Neural crest cell (in vitro differentiated cells): ENCODE measurements around the gene ACVR1. TPM values are rescaled to one million over a fixed set of nuclear protein-coding genes. Genes with fewer than 3 reads are reported as not detected.

Experiments
- DNase-seq: peaks from one replicate; pipeline ENCODE4 v3.0.0; 2021; ENCODE audit warnings: low read depth, mixed read lengths, low spot score
- H3K27ac Mint-ChIP-seq: one replicate; pipeline ENCODE4 v1.8.0; 2021; ENCODE audit warnings: mild to moderate bottlenecking, mixed read lengths; ENCODE audit not compliant: unreplicated experiment
- H3K27me3 Mint-ChIP-seq: 2 replicates; pipeline ENCODE4 v1.8.0; 2021; ENCODE audit warnings: low read depth, mild to moderate bottlenecking, mixed read lengths
- H3K36me3 Mint-ChIP-seq: 2 replicates; pipeline ENCODE4 v1.8.0; 2021; ENCODE audit warnings: low read depth, mild to moderate bottlenecking, mixed read lengths
- H3K4me1 Mint-ChIP-seq: 2 replicates; pipeline ENCODE4 v1.8.0; 2021; ENCODE audit warnings: mixed read lengths
- H3K4me3 Mint-ChIP-seq: one replicate; pipeline ENCODE4 v1.8.0; 2021; ENCODE audit warnings: mild to moderate bottlenecking, mixed read lengths
- H3K9me3 Mint-ChIP-seq: 2 replicates; pipeline ENCODE4 v1.8.0; 2021; ENCODE audit warnings: mixed read lengths
- total RNA-seq: library from RNA; stranded (reverse); gene quantifications from 2 replicates; pipeline ENCODE4 v1.2.1, GENCODE V29; 2021
- TF ChIP-seq, protein P1 (sequence below): fragments of 200-600 bp; sonication (generic); conservative IDR thresholded peaks from 2 replicates; pipeline ENCODE4 v1.5.0; 2021; ENCODE audit warnings: antibody characterized with exemption, mild to moderate bottlenecking

The ACVR1 gene
- total RNA-seq, 1 donor from 2014 or later: 12.5 TPM

DNA sequence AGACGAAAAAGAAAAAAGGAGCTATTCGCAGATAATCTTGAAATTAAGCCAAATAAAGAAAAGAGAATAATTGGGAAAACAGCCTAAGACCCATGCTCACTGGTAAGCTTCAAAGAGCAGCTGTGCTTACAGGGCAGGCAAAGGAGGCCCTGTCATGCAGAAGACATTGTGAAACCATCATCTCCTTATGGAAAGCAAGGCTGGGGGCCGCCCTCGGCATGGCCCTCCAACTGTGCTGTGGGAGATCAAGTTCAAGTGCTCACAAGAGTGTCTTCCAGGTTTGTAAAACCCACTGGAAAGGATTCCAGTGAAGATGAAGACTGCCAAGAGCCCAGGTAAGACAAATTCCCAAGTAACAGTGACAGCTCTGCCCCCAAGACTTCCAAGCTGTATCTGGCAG is 32.2 kb downstream of the ACVR1 start:
- Mint-ChIP-seq H3K27me3 (no peaks in the 10 kb centered on the region), H3K27ac (no peak overlapping the region), H3K4me3 (no peak overlapping the region), H3K9me3 (no peaks in the 10 kb centered on the region), H3K4me1 (peaks cover 21% of the 10 kb centered on the region), H3K36me3 (peaks cover 3% of the 10 kb centered on the region)
- no peak for DNase-seq
- TF ChIP-seq, protein P1, sequence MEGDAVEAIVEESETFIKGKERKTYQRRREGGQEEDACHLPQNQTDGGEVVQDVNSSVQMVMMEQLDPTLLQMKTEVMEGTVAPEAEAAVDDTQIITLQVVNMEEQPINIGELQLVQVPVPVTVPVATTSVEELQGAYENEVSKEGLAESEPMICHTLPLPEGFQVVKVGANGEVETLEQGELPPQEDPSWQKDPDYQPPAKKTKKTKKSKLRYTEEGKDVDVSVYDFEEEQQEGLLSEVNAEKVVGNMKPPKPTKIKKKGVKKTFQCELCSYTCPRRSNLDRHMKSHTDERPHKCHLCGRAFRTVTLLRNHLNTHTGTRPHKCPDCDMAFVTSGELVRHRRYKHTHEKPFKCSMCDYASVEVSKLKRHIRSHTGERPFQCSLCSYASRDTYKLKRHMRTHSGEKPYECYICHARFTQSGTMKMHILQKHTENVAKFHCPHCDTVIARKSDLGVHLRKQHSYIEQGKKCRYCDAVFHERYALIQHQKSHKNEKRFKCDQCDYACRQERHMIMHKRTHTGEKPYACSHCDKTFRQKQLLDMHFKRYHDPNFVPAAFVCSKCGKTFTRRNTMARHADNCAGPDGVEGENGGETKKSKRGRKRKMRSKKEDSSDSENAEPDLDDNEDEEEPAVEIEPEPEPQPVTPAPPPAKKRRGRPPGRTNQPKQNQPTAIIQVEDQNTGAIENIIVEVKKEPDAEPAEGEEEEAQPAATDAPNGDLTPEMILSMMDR: no peak

DNA sequence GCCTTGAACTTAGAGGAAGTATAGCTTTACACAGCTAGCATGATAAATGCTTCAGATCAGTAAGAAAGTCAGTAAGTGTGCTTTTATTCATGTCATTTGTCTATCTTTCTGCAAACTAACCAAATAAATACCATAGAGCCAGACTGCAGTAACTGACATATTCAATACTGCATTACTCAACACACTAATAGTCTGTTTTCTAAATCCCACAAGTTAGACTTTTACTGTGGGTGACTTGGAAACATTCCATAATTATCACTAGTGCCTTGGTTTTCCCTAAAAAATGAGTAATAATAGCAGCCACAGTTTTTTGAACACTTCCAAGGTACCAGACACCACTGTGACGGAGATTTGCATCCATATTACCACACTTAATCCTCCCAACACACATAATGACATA is 33.0 kb downstream of the ACVR1 start:
- Mint-ChIP-seq H3K4me1 (peaks cover 30% of the 10 kb centered on the region), H3K27ac (no peak overlapping the region), H3K4me3 (no peak overlapping the region), H3K9me3 (no peaks in the 10 kb centered on the region), H3K27me3 (no peaks in the 10 kb centered on the region), H3K36me3 (peaks cover 3% of the 10 kb centered on the region)
- TF ChIP-seq, protein P1: no peak
- no peak for DNase-seq

DNA sequence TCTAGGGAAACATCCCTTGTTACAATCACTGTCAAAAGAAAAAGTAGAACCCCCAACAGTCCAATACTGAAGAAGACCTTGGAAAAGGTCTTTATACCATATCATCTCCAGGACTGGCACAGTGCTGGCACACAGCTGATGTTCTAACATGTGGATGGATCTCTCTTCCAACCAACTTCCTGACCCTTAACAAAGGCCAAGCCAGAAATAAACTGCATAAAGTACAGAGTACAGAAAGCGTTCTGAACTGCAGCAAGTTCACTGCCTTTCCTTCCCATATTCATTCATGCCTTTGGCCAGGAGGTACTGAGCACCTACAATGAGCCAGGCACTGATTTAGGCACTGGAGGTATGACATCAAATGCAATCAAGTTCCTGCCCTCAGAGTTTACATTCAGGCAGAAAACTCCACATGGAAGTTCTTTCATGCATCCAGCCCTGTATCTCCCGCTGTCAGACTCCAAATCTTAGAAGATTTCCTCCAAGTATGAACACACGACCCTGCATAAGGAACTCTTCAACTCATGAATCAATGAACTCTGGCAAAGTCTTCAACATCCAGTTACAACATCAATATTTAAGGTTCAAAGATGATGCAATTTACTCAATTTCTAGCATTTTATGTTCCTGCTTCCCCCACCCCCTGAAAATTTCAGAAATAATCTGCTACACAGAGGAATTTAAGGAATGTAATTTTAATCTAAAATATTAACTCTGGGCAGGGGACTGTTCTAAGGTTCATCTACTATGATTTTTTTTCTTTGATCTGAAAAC is 33.8 kb downstream of the ACVR1 start:
- DNase-seq: no peak
- H3K9me3 Mint-ChIP-seq: no peaks in the 10 kb centered on the region
- no peaks in the 10 kb centered on the region for H3K36me3 Mint-ChIP-seq
- no peak overlapping the region for H3K27ac Mint-ChIP-seq
- no peaks in the 10 kb centered on the region for H3K27me3 Mint-ChIP-seq
- H3K4me1 Mint-ChIP-seq: peaks cover 33% of the 10 kb centered on the region
- no peak overlapping the region for H3K4me3 Mint-ChIP-seq
- TF ChIP-seq, protein P1: no peak

DNA sequence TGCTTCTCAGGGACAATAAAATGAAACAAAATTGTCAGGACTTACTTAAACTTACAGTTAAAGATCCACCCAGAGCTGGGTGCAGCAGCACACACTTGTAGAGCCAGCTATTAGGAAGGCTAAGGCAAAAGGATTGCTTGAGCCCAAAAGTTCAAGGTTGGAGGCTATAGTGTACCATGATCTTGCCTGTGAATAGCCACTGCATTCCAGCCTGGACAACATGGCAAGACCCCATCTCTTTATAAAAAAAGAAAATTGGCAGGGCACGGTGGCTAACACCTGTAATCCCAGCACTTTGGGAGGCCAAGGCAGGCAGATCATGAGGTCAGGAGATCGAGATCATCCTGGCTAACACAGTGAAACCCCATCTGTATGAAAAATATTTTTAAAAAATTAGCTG is 34.6 kb downstream of the ACVR1 start:
- DNase-seq: no peak
- no peaks in the 10 kb centered on the region for H3K36me3 Mint-ChIP-seq
- peaks cover 33% of the 10 kb centered on the region for H3K4me1 Mint-ChIP-seq
- TF ChIP-seq, protein P1: no peak
- H3K9me3 Mint-ChIP-seq: no peaks in the 10 kb centered on the region
- H3K27ac Mint-ChIP-seq: no peak overlapping the region
- H3K4me3 Mint-ChIP-seq: no peak overlapping the region
- no peaks in the 10 kb centered on the region for H3K27me3 Mint-ChIP-seq

DNA sequence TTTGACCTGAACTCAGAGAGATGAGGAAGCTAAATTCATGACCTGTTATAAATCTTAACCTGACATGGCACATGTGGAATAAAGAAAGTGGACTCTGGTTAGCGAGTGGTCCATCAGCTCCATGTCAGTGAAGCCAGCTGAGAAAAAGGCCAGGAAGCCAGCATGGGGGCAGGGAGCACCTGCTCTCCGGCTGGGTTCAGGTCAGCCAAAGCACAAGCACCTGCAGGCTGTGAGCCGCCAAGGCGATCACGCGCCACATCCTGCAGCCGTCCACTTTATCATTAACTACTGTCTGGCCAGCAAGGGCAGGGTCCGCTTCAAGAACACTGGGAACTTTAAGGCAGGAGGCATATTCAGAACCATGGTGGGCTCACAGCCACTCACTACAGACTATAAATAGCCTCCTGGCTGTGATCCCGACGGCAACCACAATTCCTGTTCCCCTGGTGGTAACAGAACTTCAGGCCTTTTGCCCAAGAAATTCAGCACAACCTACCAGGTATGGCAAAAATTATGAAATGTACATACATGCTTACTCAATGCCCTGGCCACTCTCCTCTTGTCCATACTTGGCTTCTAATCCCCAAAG is 35.5 kb downstream of the ACVR1 start:
- H3K36me3 Mint-ChIP-seq: no peaks in the 10 kb centered on the region
- DNase-seq: no peak
- H3K27ac Mint-ChIP-seq: no peak overlapping the region
- H3K27me3 Mint-ChIP-seq: no peaks in the 10 kb centered on the region
- no peak overlapping the region for H3K4me3 Mint-ChIP-seq
- H3K9me3 Mint-ChIP-seq: no peaks in the 10 kb centered on the region
- TF ChIP-seq, protein P1: peak; percentile 8
- peaks cover 33% of the 10 kb centered on the region for H3K4me1 Mint-ChIP-seq
